Mesendoderm (in vitro differentiated cells): Measurements from ENCODE around the gene RRAS.

Source experiments
- DNase-seq: peaks from one replicate; pipeline ENCODE4 v3.0.0; 2013
- H2AK5ac ChIP-seq: 2 replicates; pipeline ENCODE4 v1.6.1; 2013; ENCODE audit warnings: low read length, inconsistent platforms
- H2BK120ac ChIP-seq: 2 replicates; pipeline ENCODE4 v1.6.1; 2013; ENCODE audit warnings: low read depth, mild to moderate bottlenecking, low read length, moderate library complexity, mixed read lengths
- H2BK15ac ChIP-seq: replicated peaks from 2 replicates; pipeline ENCODE4 v1.6.1; 2013; ENCODE audit warnings: low read depth, mild to moderate bottlenecking, moderate library complexity
- H2BK5ac ChIP-seq: 2 replicates; pipeline ENCODE4 v1.6.1; 2013; ENCODE audit warnings: low read length, inconsistent platforms
- H3K18ac ChIP-seq: 2 replicates; pipeline ENCODE4 v1.6.1; 2013; ENCODE audit warnings: mild to moderate bottlenecking, low read length, mixed read lengths
- H3K23ac ChIP-seq: one replicate; pipeline ENCODE4 v1.6.1; 2013; ENCODE audit warnings: low read length
- H3K27ac ChIP-seq: 2 replicates; pipeline ENCODE4 v1.5.1; 2013; ENCODE audit warnings: low read depth, mild to moderate bottlenecking, inconsistent platforms, low read length, moderate library complexity
- H3K27me3 ChIP-seq: 2 replicates; pipeline ENCODE4 v1.6.1; 2013; ENCODE audit warnings: low read length, control low read depth, mild to moderate bottlenecking, inconsistent platforms; ENCODE audit not compliant: insufficient read depth, poor library complexity
- H3K36me3 ChIP-seq: 2 replicates; pipeline ENCODE4 v1.6.1; 2013; ENCODE audit warnings: low read length, inconsistent platforms; ENCODE audit not compliant: control insufficient read depth, insufficient read depth
- H3K4ac ChIP-seq: one replicate; pipeline ENCODE4 v1.6.1; 2013; ENCODE audit warnings: low read depth, mild to moderate bottlenecking, low read length, moderate library complexity
- H3K4me1 ChIP-seq: 2 replicates; pipeline ENCODE4 v1.6.1; 2013; ENCODE audit warnings: low read depth, low read length, inconsistent platforms; ENCODE audit not compliant: control insufficient read depth
- H3K4me2 ChIP-seq: 2 replicates; pipeline ENCODE4 v1.6.1; 2013; ENCODE audit warnings: low read length
- H3K4me3 ChIP-seq: 2 replicates; pipeline ENCODE4 v1.5.1; 2013; ENCODE audit warnings: mild to moderate bottlenecking, low read length
- H3K56ac ChIP-seq: one replicate; pipeline ENCODE4 v1.6.1; 2013; ENCODE audit warnings: low read length
- H3K79me1 ChIP-seq: 2 replicates; pipeline ENCODE4 v1.6.1; 2013; ENCODE audit warnings: low read length, inconsistent platforms
- H3K79me2 ChIP-seq: 2 replicates; pipeline ENCODE4 v1.6.1; 2013; ENCODE audit warnings: mild to moderate bottlenecking, low read length; ENCODE audit not compliant: control insufficient read depth, insufficient read depth
- H3K9ac ChIP-seq: 2 replicates; pipeline ENCODE4 v1.6.1; 2013; ENCODE audit warnings: low read length, inconsistent platforms
- H4K5ac ChIP-seq: one replicate; pipeline ENCODE4 v1.6.1; 2013; ENCODE audit warnings: low read length
- H4K8ac ChIP-seq: one replicate; pipeline ENCODE4 v1.6.1; 2013; ENCODE audit warnings: low read depth, mild to moderate bottlenecking, control low read depth, low read length, moderate library complexity
- WGBS: extraction: QIAGEN DNeasy Blood & Tissue Kit; methylation state at CpG from one replicate; pipeline ENCODE4 v1.1.7; 2013; ENCODE audit warnings: low lambda C conversion rate, missing lambda C conversion rate; ENCODE audit not compliant: insufficient coverage; ENCODE audit errors: extremely low coverage; 5-methylcytosine and 5-hydroxymethylcytosine counted together

Gene RRAS

GRCh38 chr19:49677901-49678674 lies 38.1 kb upstream of the RRAS start:
- no CpG with 5 or more reads among the region's 21 CpGs for WGBS
- no peak overlapping the region for H3K23ac ChIP-seq
- DNase-seq: peak; percentile 95

GRCh38 chr19:49677231-49677900 lies 37.4 kb upstream of the RRAS start, which contains the start of gene PRMT1:
TSS of gene PRMT1 (plus strand) at chr19:49677271. CDS start at chr19:49677281, 10 bp downstream.
- Histone ChIP-seq H3K4me2 (peak within 1 kb of the TSS; percentile 97), H3K4me3 (peak within 1 kb of the TSS; percentile 89)

More at GRCh38 chr19:49677901-49678674, 38.1 kb upstream of the RRAS start:
- Histone ChIP-seq H4K8ac (no peak overlapping the region), H3K36me3 (peaks cover 12% of the 10 kb centered on the region), H3K4me3 (peak overlapping the region; percentile 89), H3K4ac (peak overlapping the region; percentile 96), H2AK5ac (no peak overlapping the region), H3K27me3 (no peaks in the 10 kb centered on the region), H2BK15ac (no peak overlapping the region), H3K18ac (peak overlapping the region; percentile 82), H2BK120ac (no peak overlapping the region), H3K9ac (peak overlapping the region; percentile 99), H3K4me1 (peaks cover 8% of the 10 kb centered on the region), H3K79me2 (peaks cover 45% of the 10 kb centered on the region), H3K79me1 (peaks cover 13% of the 10 kb centered on the region), H4K5ac (no peak overlapping the region), H2BK5ac (peak overlapping the region; percentile 92), H3K27ac (peak overlapping the region; percentile 90), H3K56ac (peak overlapping the region; percentile 99), H3K4me2 (peak overlapping the region; percentile 97)

GRCh38 chr19:49676784-49677230 lies 36.9 kb upstream of the RRAS start:
- WGBS: no CpG with 5 or more reads among the region's 34 CpGs

More at GRCh38 chr19:49677231-49677900, 37.4 kb upstream of the RRAS start, which contains the start of gene PRMT1:
- Histone ChIP-seq H3K27me3 (no peaks in the 10 kb centered on the region), H3K56ac (peak within 1 kb of the TSS; percentile 99), H4K5ac (no peak within 1 kb of the TSS), H2BK5ac (peak within 1 kb of the TSS; percentile 97), H3K79me1 (peaks cover 11% of the 10 kb centered on the region), H3K27ac (peak within 1 kb of the TSS; percentile 91), H3K18ac (peak within 1 kb of the TSS; percentile 85), H4K8ac (peak within 1 kb of the TSS; percentile 3), H2AK5ac (peak within 1 kb of the TSS; percentile 59), H3K36me3 (peaks cover 10% of the 10 kb centered on the region), H2BK120ac (no peak within 1 kb of the TSS), H3K23ac (peak within 1 kb of the TSS; percentile 99), H2BK15ac (no peak within 1 kb of the TSS), H3K79me2 (peaks cover 43% of the 10 kb centered on the region), H3K9ac (peak within 1 kb of the TSS; percentile 99), H3K4ac (peak within 1 kb of the TSS; percentile 96), H3K4me1 (peaks cover 8% of the 10 kb centered on the region)
- peak; percentile 87 for DNase-seq
- whole genome bisulfite sequencing: no CpG with 5 or more reads among the region's 57 CpGs

GRCh38 chr19:49676136-49676783 lies 36.3 kb upstream of the RRAS start:
- peaks cover 8% of the 10 kb centered on the region for H3K4me1 ChIP-seq
- H4K8ac ChIP-seq: no peak overlapping the region
- no peak overlapping the region for H2BK5ac ChIP-seq
- peak overlapping the region; percentile 92 for H3K56ac ChIP-seq
- H3K27me3 ChIP-seq: no peaks in the 10 kb centered on the region
- no peak overlapping the region for H4K5ac ChIP-seq
- WGBS: no CpG with 5 or more reads among the region's 27 CpGs
- H3K36me3 ChIP-seq: peaks cover 3% of the 10 kb centered on the region
- no peak overlapping the region for H2AK5ac ChIP-seq
- peaks cover 4% of the 10 kb centered on the region for H3K79me1 ChIP-seq
- H3K79me2 ChIP-seq: peaks cover 35% of the 10 kb centered on the region
- peak overlapping the region; percentile 70 for H3K4me2 ChIP-seq
- no peak overlapping the region for H2BK120ac ChIP-seq
- no peak overlapping the region for H2BK15ac ChIP-seq
- H3K18ac ChIP-seq: peak overlapping the region; percentile 85
- H3K4ac ChIP-seq: peak overlapping the region; percentile 64
- H3K4me3 ChIP-seq: peak overlapping the region; percentile 47
- DNase-seq: peak; percentile 98
- peak overlapping the region; percentile 80 for H3K9ac ChIP-seq
- peak overlapping the region; percentile 91 for H3K27ac ChIP-seq
- no peak overlapping the region for H3K23ac ChIP-seq

More at GRCh38 chr19:49676784-49677230, 36.9 kb upstream of the RRAS start:
- Histone ChIP-seq H3K36me3 (peaks cover 4% of the 10 kb centered on the region), H2BK15ac (no peak overlapping the region), H3K18ac (no peak overlapping the region), H4K8ac (no peak overlapping the region), H3K79me2 (peaks cover 38% of the 10 kb centered on the region), H4K5ac (no peak overlapping the region), H3K4me2 (no peak overlapping the region), H3K27me3 (no peaks in the 10 kb centered on the region), H2BK5ac (no peak overlapping the region), H3K9ac (peak overlapping the region; percentile 99), H2AK5ac (no peak overlapping the region), H3K4me1 (peaks cover 8% of the 10 kb centered on the region), H3K27ac (no peak overlapping the region), H3K56ac (no peak overlapping the region), H3K79me1 (peaks cover 6% of the 10 kb centered on the region), H3K4me3 (no peak overlapping the region), H3K4ac (no peak overlapping the region), H2BK120ac (no peak overlapping the region), H3K23ac (no peak overlapping the region)
- DNase-seq: peak; percentile 100

GRCh38 chr19:49672131-49672919 lies 32.4 kb upstream of the RRAS start:
- peak; percentile 92 for DNase-seq

More at GRCh38 chr19:49672131-49672919, 32.4 kb upstream of the RRAS start:
- no peak overlapping the region for H2BK5ac ChIP-seq
- peak overlapping the region; percentile 10 for H3K27ac ChIP-seq
- H2BK120ac ChIP-seq: no peak overlapping the region
- H3K56ac ChIP-seq: peak overlapping the region; percentile 73
- H3K79me2 ChIP-seq: peaks cover 4% of the 10 kb centered on the region
- WGBS: no CpG with 5 or more reads among the region's 28 CpGs
- H4K8ac ChIP-seq: no peak overlapping the region
- no peaks in the 10 kb centered on the region for H3K27me3 ChIP-seq
- no peak overlapping the region for H3K4ac ChIP-seq
- no peak overlapping the region for H2BK15ac ChIP-seq
- H2AK5ac ChIP-seq: no peak overlapping the region
- H3K4me1 ChIP-seq: no peaks in the 10 kb centered on the region
- no peak overlapping the region for H3K4me3 ChIP-seq
- H4K5ac ChIP-seq: no peak overlapping the region
- H3K4me2 ChIP-seq: peak overlapping the region; percentile 14
- H3K9ac ChIP-seq: peak overlapping the region; percentile 46
- peaks cover 1% of the 10 kb centered on the region for H3K36me3 ChIP-seq
- peaks cover 7% of the 10 kb centered on the region for H3K79me1 ChIP-seq
- no peak overlapping the region for H3K23ac ChIP-seq
- no peak overlapping the region for H3K18ac ChIP-seq
